Frontal cortex (tissue), 4 donors: ENCODE data around the gene GRB14. TPM values are rescaled to one million over a fixed set of nuclear protein-coding genes. Genes with fewer than 3 reads are reported as not detected.

Experiments used
- DNase-seq, 2 donors: peaks; one replicate each; pipeline ENCODE4 v3.0.0; 2012; ENCODE audit warnings: low spot score in 2 of 2
- FAIRE-seq: peaks from 2 replicates; lab custom pipeline; 2012; peaks lifted over from hg19 to GRCh38; lab: Jason Lieb, UNC
- total RNA-seq: library from RNA; depleted of rRNA; stranded (reverse); fragments of >200 nt; gene quantifications from one replicate; pipeline ENCODE4 v1.2.3, GENCODE V29; 2014
- donor health status: control.
- donor health status: control.
- donor health status: control.

Gene GRB14
- total RNA-seq, 1 donor from 2014 or later = 15.1 TPM

- no peak for FAIRE-seq
- DNase-seq = no peak
Observed at GRCh38 chr2:164620457-164620856, 825 bp downstream of the GRB14 start.

GRCh38 chr2:164617466-164617865 is 3.8 kb downstream of the GRB14 start:
- DNase-seq = no peak
- no peak for FAIRE-seq

GRCh38 chr2:164613321-164613982 is 7.8 kb downstream of the GRB14 start:
- FAIRE-seq (no peak), DNase-seq (no peak)

- DNase-seq (no peak), FAIRE-seq (no peak)
Observed at GRCh38 chr2:164609790-164610189, 11.5 kb downstream of the GRB14 start.

- DNase-seq = no peak
- FAIRE-seq = no peak
Observed at GRCh38 chr2:164606557-164606956, 14.7 kb downstream of the GRB14 start.

- DNase-seq (no peak), FAIRE-seq (no peak)
Observed at GRCh38 chr2:164605295-164605694, 16.0 kb downstream of the GRB14 start.

GRCh38 chr2:164600763-164601162 is 20.5 kb downstream of the GRB14 start:
- no peak for DNase-seq
- FAIRE-seq = no peak

GRCh38 chr2:164599954-164600589 is 21.2 kb downstream of the GRB14 start:
- DNase-seq = no peak
- peak; percentile 24 for FAIRE-seq

- DNase-seq (no peak), FAIRE-seq (no peak)
Observed at GRCh38 chr2:164597983-164598382, 23.3 kb downstream of the GRB14 start.

GRCh38 chr2:164595031-164595430 is 26.3 kb downstream of the GRB14 start:
- FAIRE-seq (no peak), DNase-seq (no peak)

- no peak for DNase-seq
- no peak for FAIRE-seq
Observed at GRCh38 chr2:164593959-164594358, 27.3 kb downstream of the GRB14 start.

GRCh38 chr2:164593541-164593940 is 27.7 kb downstream of the GRB14 start:
- FAIRE-seq = no peak
- DNase-seq = no peak

GRCh38 chr2:164589522-164589921 is 31.8 kb downstream of the GRB14 start:
- DNase-seq (no peak), FAIRE-seq (no peak)

GRCh38 chr2:164581050-164581449 is 40.2 kb downstream of the GRB14 start:
- FAIRE-seq (no peak), DNase-seq (no peak)

- no peak for FAIRE-seq
- no peak for DNase-seq
Observed at GRCh38 chr2:164574931-164575330, 46.4 kb downstream of the GRB14 start.

- FAIRE-seq (no peak), DNase-seq (no peak)
Observed at GRCh38 chr2:164570475-164570874, 50.8 kb downstream of the GRB14 start.

- FAIRE-seq (no peak), DNase-seq (no peak)
Observed at GRCh38 chr2:164569378-164569777, 51.9 kb downstream of the GRB14 start.

GRCh38 chr2:164568317-164568716 is 53.0 kb downstream of the GRB14 start:
- no peak for FAIRE-seq
- DNase-seq = no peak

- FAIRE-seq = no peak
Observed at GRCh38 chr2:164567335-164567989, 53.8 kb downstream of the GRB14 start.

GRCh38 chr2:164565359-164565758 is 55.9 kb downstream of the GRB14 start:
- FAIRE-seq (no peak), DNase-seq (no peak)

More at GRCh38 chr2:164567335-164567989, 53.8 kb downstream of the GRB14 start:
- no peak for DNase-seq

GRCh38 chr2:164562666-164563065 is 58.6 kb downstream of the GRB14 start:
- FAIRE-seq (no peak), DNase-seq (no peak)
